ENCODE measurements around the gene PPIF.

PPIF gene

GRCh38 chr10:79347894-79348639 is 798 bp downstream of the PPIF start:
- DNase-seq (ENCODE audit: low read depth in 1 of 2, low spot score in 1 of 2) = peak; percentile 41 to 63

DNA sequence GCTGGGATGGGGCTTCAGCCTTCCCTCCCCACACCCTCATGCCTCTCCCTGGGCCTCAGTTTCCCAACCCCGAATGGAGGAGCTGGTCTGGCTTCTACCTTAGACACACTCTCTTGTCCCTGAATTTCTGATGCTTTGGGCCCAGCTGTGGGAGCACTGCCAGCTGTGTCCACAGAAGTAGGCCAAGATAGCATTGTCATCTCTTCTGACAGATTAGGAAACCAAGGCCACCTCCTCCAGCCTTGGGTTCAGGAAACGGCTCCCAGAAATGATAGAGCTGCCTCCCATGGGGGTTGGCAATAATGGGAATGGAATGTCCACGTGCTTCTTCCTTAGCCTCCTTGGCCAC is 1.3 kb downstream of the PPIF start:
- no peak for DNase-seq (ENCODE audit: low read depth in 1 of 2, low spot score in 1 of 2)

GRCh38 chr10:79349072-79349491 is 1.8 kb downstream of the PPIF start:
- no peak for DNase-seq (ENCODE audit: low read depth in 1 of 2, low spot score in 1 of 2)

- no peak for DNase-seq (ENCODE audit: low read depth in 1 of 2, low spot score in 1 of 2)
Observed at GRCh38 chr10:79349766-79350406, 2.6 kb downstream of the PPIF start.

- DNase-seq (ENCODE audit: low read depth in 1 of 2, low spot score in 1 of 2) = no peak
Observed at GRCh38 chr10:79350407-79351154, 3.3 kb downstream of the PPIF start.

DNA sequence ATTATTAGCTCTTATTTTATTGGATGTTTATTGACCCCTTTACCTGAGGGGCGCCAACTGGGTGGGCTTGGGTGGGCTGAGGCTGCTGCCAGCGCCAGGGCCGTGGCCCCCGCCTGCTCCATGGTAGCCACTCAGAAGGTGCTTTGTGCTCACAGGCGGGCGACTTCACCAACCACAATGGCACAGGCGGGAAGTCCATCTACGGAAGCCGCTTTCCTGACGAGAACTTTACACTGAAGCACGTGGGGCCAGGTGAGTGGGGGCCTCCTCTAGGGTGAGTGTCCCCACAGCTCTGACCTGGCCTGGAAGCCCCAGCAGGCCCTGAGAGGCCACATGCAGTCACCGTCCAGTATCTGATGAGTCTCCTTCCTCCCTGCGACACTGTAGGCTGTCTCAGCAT is 4.1 kb downstream of the PPIF start:
- no peak for DNase-seq (ENCODE audit: low read depth in 1 of 2, low spot score in 1 of 2)

DNA sequence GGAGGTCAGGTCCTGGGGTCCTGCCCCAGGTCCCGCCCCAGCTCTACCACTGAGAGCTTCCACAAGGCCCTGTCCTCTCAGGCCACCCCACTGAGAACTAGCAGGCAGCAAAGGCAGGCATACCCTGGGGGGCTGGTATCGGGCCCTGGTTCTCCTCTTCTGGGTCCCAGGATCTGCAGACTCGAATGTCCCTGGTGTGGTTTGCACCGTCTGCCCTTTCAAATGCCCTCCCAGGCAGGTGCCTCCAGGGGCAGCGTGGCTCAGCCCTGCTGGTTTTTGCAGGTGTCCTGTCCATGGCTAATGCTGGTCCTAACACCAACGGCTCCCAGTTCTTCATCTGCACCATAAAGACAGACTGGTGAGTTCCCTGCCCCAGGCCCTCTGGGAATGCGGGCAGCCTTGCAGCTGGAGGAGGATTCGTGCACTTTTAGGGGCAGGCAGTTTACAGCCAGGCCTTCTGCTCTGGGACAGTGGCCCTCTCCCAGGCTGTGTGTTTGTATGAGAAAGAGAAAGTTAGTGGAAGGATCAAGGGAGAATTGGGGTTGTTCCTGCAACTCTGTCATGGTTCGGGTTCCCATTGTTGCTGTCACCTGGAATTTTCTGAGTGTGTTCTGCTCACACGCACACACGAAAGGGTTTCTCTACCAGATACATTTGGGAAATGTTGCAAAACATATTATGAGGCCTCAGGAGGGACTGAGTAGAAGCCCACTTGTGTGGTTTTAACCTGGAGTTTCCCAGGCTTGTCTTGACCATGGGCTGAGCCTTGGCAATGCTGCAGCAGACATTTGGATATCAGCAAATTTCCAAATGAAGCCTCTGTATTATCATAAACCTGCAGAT is 5.0 kb downstream of the PPIF start:
- DNase-seq (ENCODE audit: low read depth in 1 of 2, low spot score in 1 of 2) = no peak

GRCh38 chr10:79353000-79353406 is 5.7 kb downstream of the PPIF start:
- no peak for DNase-seq (ENCODE audit: low read depth in 1 of 2, low spot score in 1 of 2)

DNA sequence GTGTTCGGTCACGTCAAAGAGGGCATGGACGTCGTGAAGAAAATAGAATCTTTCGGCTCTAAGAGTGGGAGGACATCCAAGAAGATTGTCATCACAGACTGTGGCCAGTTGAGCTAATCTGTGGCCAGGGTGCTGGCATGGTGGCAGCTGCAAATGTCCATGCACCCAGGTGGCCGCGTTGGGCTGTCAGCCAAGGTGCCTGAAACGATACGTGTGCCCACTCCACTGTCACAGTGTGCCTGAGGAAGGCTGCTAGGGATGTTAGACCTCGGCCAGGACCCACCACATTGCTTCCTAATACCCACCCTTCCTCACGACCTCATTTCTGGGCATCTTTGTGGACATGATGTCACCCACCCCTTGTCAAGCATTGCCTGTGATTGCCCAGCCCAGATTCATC is 6.5 kb downstream of the PPIF start:
- no peak for DNase-seq (ENCODE audit: low read depth in 1 of 2, low spot score in 1 of 2)

- DNase-seq (ENCODE audit: low read depth in 1 of 2, low spot score in 1 of 2) = no peak
Observed at GRCh38 chr10:79354141-79354540, 6.9 kb downstream of the PPIF start.

DNA sequence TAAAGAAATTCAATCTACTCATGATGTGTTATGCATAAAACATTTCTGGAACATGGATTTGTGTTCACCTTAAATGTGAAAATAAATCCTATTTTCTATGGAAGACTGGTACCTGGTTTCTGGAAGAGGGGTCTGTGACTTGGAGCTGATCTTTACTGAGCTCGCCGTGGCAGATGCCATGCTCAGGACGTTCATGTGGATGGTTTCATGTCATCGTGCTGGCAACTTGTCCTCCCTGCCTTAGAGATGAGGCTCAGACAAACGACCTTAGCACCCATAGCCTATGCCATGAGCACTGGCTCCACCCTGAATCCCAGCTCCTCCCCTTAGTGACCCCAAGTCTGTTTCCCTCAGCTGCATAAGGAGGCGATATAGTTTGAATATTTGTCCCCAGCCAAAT is 7.3 kb downstream of the PPIF start:
- DNase-seq (ENCODE audit: low read depth in 1 of 2, low spot score in 1 of 2) = no peak

GRCh38 chr10:79355420-79356017 is 8.2 kb downstream of the PPIF start:
- DNase-seq (ENCODE audit: low read depth in 1 of 2, low spot score in 1 of 2) = no peak

DNA sequence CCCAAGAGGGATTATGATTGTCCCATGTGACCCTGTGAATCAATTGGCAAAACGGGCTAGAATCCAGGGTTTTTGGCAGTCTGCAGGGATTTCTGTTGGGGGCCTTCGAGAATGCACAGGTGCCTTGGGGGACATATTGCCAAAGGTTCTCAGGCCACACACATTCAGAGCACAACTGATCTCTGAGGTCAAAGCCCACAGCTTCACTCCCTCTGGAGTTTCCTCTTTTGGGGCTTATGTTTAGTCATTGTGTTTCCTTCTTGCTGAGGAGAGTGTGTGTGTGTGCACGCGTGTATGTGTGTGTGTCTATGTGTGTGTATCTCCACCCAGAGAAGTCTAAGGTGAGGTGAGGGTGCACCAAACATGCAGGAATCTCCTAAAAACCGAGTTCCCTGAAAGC is 8.8 kb downstream of the PPIF start:
- DNase-seq (ENCODE audit: low read depth in 1 of 2, low spot score in 1 of 2) = no peak

DNA sequence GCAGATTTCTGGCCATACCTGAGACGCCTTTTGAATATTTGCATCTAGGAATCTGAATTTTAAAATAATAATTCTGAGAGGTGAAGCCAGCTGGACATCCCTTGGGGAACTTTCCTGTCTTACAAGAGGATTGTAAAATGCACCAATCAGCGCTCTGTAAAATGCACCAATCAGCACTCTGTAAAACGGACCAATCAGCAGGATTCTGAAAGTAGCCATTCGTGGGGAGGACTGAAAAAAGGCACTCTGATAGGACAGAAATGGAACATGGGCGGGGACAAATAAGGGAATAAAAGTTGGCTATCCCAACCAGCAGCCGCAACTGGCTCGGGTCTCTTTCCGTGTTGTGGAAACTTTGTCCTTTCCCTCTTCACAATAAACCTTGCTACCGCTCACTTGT is 9.9 kb downstream of the PPIF start:
- no peak for DNase-seq (ENCODE audit: low read depth in 1 of 2, low spot score in 1 of 2)

DNA sequence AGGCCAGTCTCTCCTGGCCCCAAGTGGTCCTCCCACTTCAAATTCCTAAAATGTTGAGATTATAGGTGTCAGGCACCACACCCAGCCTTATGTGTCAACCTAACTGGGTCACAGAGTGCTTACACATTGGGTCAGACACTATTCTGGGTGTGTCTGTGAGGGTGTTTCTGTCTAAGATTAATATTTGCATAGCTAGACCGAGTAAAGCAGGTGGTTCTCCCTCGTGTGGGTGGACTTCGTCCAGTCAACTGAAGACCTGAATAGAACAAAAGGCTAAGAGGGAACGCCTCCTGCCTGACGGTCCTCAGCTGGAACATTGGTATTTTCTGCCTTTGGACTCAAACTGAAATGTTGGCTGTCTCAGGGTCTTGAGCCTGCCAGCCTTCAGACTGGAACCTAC is 11.5 kb downstream of the PPIF start:
- DNase-seq (ENCODE audit: low read depth in 1 of 2, low spot score in 1 of 2) = no peak

DNA sequence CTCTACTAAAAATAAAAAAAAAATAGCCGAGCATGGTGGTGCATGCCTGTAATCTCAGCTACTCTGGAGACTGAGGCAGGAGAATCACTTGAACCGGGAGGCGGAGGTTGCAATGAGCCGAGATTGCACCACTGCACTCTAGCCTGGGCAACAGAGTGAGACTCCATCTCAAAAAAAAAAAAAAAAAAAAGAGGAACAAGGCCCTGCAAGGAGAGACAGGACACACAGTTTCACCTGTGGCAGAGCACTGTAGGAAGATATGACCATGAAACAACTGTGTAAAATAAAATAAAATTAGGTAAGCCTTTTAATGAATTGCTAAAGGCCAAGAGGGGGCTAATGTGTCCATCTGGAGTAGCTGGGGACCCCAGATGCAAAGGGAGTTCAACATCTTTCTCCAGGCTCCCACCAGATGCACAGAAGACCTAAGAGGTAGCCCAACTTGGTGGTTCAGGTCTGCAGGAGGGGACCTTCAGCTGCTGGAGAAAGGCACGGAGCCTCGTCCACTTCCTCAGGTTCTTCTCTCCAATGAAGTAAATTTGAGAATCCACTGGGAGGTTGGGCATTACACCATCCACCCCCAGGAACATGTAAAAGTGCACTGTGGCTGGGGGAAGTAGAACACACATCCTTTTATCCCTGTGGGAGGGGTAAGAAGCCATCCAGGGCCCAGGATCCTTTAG is 12.7 kb downstream of the PPIF start:
- DNase-seq (ENCODE audit: low read depth in 1 of 2, low spot score in 1 of 2) = no peak

DNA sequence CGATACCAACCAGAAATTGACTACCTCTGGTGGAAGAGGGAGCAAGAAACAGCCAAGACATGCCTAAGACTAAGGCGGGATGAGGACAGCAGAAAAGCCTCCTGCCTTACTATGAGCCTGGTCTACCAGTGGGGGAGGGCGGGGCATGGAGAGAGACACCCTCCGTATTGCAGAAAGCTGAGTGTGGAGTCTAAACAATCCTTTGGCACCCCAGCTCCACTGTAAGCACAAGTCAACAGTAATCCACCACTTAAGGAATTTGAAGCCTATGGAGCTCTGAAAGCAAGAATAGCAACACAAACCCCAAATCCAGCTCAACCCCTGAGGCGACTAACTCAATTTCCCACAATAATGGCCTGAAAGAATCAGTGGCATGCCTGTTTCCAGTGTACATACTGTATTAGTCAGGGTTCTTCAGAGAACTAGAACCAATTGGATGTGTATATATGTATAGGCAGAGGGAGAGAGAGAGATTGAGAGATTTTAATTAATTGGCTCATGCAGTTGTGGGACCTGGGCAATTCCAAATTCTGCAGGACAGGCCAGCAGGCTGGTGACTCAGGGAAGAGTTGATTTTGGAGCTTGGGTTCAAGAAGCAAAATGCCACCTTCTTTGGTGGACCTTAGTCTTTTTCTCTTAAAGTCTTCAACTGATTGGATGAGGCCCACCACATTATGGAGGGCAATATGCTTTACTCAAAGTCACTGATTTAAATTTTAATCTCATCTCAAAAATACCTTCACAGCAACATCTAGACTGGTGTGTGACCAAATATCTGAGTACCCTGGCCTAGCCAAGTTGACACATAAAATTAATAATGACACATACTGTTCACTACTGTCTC is 13.5 kb downstream of the PPIF start:
- no peak for DNase-seq (ENCODE audit: low read depth in 1 of 2, low spot score in 1 of 2)

GRCh38 chr10:79361726-79362397 is 14.6 kb downstream of the PPIF start:
- no peak for DNase-seq (ENCODE audit: low read depth in 1 of 2, low spot score in 1 of 2)

Data from activated T-helper 1 cell treated with anti-CD3 and anti-CD28 coated beads, Interleukin-2, amount 50 U/mL, for 16 hours (primary cell).